Muscle of back (tissue), 11 donors: ENCODE results near the gene SIPA1. TPM values are rescaled to one million over a fixed set of nuclear protein-coding genes. Genes with fewer than 3 reads are reported as not detected.
"Not testable (repeated sequence)": the region's sequence is repeated elsewhere in the genome, so short reads cannot be mapped to it uniquely, and the experiment has no call there.

Experiments used
- DNase-seq, 3 donors: peaks; one replicate each; pipeline versions ENCODE4 v3.0.0 to v3.0.0-alpha.2; 2013
- polyA plus RNA-seq, 10 donors: library from polyadenylated mRNA; unstranded; fragments of 120-200 nt; gene quantifications; one replicate each; pipeline ENCODE4 v1.2.1, GENCODE V29; 2013; ENCODE audit not compliant: insufficient read length in 10 of 10

Gene SIPA1
- polyA plus RNA-seq, 10 donors: 24.4 to 44.3 (median 36.2) TPM

- no peak for DNase-seq
Observed at GRCh38 chr11:65655570-65656332, 17.9 kb downstream of the SIPA1 start.

GRCh38 chr11:65657426-65657825, 19.5 kb downstream of the SIPA1 start:
- no peak for DNase-seq

GRCh38 chr11:65658174-65659021, 20.5 kb downstream of the SIPA1 start:
- no peak for DNase-seq

DNA sequence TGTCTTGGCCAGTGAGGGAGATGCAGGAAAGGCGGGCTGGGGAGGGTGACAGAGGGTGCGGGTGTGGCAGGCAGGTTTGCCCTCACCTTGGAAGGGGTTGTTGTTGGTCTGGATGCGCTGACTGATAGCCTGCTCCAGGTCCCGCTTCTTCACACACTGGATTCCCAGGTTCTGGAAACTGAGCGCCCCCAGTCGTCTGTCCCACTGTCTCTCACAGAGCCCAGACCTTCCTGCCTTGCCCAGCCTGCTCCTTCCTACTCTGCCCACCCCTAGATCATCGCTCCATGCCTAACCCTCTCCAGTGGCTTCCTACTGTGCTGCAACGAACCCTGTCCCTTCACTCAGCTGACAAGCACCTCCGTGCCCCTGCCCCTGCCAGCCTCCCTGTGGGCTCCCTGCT, 22.1 kb downstream of the SIPA1 start:
- no peak for DNase-seq

DNA sequence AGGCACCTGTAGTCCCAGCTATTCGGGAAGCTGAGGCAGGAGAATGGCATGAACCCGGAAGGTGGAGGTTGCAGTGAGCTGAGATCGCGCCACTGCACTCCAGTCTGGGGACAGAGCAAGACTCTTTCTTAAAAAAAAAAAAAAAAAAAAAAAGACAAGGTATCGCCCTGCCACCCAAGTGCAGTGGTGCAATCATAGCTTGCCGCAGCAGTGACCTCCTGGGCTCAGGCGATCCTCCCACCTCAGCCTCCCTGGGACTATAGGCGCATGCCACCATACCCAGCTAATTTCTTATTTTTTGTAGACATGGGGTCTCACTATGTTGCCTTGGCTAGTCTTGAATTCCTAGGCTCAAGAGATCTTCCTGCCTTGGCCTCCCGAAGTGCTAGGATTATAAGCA, 23.0 kb downstream of the SIPA1 start:
- not testable (repeated sequence) for DNase-seq

DNA sequence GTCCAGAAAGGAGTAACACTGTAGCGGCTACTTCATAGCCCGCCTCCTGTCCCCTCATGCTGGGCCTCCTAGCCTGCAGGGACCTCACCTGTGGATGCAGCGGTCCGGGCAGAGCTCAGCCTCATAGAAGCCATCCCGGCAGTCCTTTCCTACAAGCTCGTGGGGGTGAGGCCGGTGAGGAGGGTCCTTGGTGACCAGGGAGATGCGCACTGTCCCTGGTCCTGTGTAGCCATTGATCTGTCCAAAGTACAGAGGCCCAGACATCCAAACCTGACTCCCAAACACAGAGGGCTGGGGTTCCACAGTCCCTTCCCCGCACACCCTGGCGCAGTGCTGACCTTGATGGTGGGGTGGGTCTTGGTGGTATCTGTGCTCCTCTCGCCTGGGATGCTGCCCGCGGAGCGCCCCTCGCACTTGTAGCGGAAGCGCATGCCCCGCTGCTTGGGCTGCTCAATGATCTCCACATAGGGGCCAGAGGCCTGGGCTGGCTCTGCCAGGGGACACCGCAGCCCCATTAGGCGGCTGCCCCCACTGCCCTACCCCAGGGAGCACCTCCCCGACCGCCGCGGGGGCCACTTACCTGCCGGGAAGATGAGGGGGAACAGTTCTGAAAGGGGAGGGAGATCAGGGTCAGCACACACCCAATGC, 23.8 kb downstream of the SIPA1 start:
- no peak for DNase-seq

- DNase-seq: no peak
Observed at GRCh38 chr11:65662247-65662798, 24.4 kb downstream of the SIPA1 start.

GRCh38 chr11:65662799-65663638, 25.1 kb downstream of the SIPA1 start, which contains the start of gene RELA:
RELA (minus strand) TSS chr11:65662916; CDS start chr11:65662832, 84 bp downstream.
- peak; percentile 96 to 99 (median 97) for DNase-seq

DNA sequence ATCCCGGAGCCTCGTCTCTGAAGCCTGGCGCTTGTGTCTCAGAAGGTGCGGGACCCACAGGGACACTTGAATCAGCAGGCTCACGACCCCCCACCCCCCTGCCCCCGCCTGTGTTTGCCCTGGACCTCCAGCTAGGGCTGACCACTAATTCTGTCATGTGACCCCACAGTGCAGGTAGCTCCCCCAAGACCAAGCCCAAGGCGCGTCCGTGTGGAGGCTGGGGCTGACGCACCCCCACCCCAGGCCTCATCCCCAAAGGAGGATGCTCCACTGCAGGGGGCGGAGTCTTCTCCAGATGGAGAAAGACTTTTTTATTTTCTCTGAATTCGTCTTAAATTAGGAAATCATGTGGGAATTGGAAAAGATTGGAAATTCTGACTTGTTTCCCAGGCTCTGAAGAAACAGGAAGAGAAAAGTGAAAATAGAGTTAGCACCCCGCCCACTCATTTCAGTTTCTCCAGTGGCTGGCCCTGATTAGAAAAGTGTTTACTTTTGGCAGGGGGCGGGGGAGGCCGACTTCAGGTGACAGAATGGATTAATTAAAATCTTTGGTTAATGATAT, 25.8 kb downstream of the SIPA1 start:
- DNase-seq: peak; percentile 65 to 92 (median 80)

DNA sequence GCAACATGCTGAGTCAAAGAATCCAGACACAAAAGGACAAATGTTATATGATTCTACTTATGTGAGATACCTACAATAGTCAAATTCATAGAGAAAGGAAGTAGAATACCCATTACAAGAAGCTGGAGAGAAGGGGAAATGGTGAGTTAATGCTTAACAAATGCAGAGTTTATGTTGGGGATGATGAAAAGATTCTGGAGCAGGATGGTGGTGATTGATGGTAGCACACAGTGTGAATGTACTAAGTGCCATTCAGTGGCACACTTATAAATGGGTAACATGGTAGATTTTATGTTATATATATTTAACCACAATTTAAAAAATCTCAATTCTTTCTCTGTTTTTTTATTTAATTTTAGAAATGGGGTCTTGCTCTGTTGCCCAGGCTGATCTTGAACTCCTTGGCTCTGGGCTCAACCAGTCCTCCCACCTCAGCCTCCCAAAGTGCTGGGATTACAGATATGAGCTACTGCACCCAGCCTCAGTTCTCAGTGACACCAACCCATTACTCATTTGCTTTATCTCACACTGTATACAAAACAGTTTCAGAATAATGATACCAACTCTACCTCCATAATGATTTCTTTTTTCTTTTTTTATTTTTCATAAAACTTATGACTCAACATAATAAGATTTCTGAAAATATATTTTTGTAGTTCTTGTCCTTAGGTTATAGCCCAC, 34.4 kb downstream of the SIPA1 start:
- DNase-seq: no peak

DNA sequence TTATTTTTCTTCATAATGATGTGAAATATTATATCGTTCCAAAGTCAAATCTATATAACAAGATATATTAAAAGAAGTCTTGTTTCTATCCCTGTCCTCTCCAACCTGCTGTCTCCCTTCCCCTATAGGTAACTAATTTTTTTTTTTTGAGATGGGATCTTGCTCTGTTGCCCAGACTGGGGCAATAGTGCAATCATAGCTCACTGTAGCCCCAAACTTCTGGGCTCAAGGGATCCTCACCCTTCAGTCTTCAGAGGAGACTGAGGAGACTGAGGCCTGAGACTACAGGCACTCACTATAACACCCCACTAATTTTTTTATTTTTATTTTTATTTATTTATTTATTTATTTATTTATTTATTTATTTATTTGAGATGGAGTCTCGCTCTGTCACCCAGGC, 35.1 kb downstream of the SIPA1 start:
- DNase-seq: no peak

- DNase-seq: no peak
Observed at GRCh38 chr11:65680192-65680743, 42.4 kb downstream of the SIPA1 start.

GRCh38 chr11:65683480-65683879, 45.6 kb downstream of the SIPA1 start:
- DNase-seq: not testable (repeated sequence)

DNA sequence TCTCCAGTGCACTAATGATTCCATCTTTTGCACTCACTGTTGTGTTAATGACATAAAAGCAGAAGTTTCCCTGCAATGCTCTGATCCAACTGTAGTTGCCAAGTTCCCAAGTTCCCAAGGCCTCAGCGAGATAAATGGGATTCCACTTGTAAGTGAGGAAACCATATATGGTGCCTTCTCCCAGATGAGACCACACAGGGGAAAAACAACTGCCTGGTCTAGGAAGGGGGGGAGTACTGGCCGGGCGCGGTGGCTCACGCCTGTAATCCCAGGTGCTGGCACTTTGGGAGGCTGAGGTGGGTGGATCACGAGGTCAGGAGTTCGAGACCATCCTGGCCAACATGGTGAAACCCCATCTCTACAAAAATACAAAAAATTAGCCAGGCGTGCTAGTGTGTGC, 48.1 kb downstream of the SIPA1 start:
- DNase-seq: no peak

DNA sequence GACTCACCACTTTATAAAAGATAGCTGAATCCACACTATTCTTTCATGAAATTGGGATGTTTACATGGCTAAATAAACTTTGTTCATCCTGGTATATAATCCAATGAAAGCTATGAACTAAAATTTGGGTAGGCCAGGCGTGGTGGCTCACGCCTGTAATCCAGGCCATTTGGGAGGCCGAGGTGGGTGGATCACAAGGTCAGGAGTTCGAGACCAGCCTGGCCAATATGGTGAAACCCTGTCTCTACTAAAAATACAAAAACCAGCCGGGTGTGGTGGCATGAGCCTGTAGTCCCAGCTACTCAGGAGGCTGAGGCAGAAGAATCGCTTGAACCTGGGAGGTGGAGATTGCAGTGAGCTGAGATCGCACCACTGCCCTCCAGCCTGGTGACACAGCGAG, 53.9 kb downstream of the SIPA1 start:
- DNase-seq: not testable (repeated sequence)

DNA sequence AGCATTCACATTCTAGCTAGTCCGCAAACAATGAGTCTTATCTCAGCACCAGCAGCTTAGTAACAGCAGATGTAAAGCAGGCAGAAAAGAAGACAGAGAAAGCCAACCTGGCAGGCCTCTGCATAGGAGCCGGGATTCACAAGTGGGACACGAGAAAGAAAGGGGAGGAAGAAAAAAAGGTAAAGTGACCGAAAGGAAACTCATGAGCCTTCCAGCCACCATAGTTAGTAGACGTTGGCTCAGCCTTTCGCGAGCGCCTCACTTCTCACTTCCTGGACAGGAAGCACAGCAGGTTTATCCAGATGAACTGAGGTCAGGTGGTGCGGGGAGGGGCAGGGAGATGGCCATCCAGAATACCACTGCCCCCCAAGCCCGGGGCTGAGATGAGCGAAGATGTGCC, 54.5 kb downstream of the SIPA1 start:
- DNase-seq: no peak

DNA sequence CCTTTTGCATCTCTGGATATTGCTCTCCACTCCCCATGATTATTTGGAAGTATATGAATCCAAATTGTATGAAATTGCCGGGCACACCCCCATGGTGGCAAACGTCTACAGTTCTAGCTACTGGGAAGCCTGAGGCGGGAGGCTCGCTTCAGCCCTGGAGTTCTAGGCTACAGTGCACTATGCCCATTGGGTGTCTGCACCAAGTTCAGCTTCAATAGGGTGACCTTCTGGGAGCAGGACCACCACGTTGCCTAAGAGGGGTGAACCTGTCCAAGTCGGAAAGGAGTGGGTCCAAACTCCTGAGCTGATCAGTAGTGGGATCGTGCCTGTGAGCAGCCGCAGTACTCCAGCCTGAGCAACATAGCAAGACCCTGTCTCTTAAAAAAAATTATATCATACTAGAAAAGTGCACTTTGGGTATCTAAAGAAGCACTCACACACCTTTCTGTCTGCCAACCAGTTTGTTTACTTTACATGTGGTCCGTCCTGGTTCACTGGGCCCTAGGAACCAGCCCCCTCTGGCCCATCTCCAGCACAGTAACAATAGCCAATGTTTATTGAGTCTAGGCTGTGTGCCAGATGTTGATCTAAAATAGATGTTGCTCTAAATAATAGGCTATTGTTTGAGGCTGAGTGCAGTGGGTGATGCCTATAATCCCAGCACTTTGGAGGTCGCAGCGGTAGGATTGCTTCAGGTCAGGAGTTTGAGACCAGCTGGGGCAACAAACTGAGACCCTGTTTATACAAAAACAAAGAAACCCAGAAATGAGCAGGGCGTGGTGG, 57.7 kb downstream of the SIPA1 start:
- peak in 1 of 3 donors; percentile 32 for DNase-seq

- DNase-seq: no peak
Observed at GRCh38 chr11:65696802-65697552, 59.1 kb downstream of the SIPA1 start.
